Endothelial cell of umbilical vein (primary cell): ENCODE data around the gene CRISPLD2. TPM values are rescaled to one million over a fixed set of nuclear protein-coding genes. Genes with fewer than 3 reads are reported as not detected.

Experiments
- BruUV-seq: library from RNA; stranded (reverse); fragments of 400-500 nt; replicated peaks from 2 replicates; lab custom pipeline; 2021; lab: Mats Ljungman, UMichigan
- CTCF ChIA-PET: fragments of 300-600, 350-600 bp; sonication (Branson Sonifier 250); formaldehyde crosslinking; loops from one replicate; lab custom pipeline; 2021; ENCODE audit warnings: antibody characterized with exemption, inconsistent platforms; lab: Charles Lee
- POLR2A ChIA-PET: fragments of 300-600, 350-600 bp; sonication (Branson Sonifier 250); formaldehyde crosslinking; loops from one replicate; lab custom pipeline; 2021; ENCODE audit warnings: antibody characterized with exemption, inconsistent platforms; lab: Charles Lee
- DNase-seq: peaks from one replicate; pipeline ENCODE4 v3.0.0-alpha.2; 2011; ENCODE audit warnings: low read depth, low spot score
- FAIRE-seq: peaks from 2 replicates; lab custom pipeline; 2011; peaks lifted over from hg19 to GRCh38; lab: Jason Lieb, UNC
- H2AFZ ChIP-seq: 2 replicates; pipeline ENCODE4 v1.6.0; 2012; ENCODE audit warnings: low read depth, low read length, control low read depth, inconsistent platforms
- H3K27ac ChIP-seq: 2 replicates; pipeline ENCODE4 v1.5.1; 2011; ENCODE audit warnings: low read depth, mild to moderate bottlenecking, control low read depth, low read length, moderate library complexity; ENCODE audit not compliant: insufficient read depth
- H3K27me3 ChIP-seq, 2 experiments: 2 replicates each; pipeline versions ENCODE4 v1.6.0 to v1.6.1; 2011; ENCODE audit warnings: low read length in 2 of 2, mixed read lengths in 1 of 2; ENCODE audit not compliant: control insufficient read depth in 2 of 2, insufficient read depth in 2 of 2
- H3K36me3 ChIP-seq, 2 experiments: 2 replicates in 1 of 2; 3 replicates in 1 of 2; pipeline ENCODE4 v1.5.1; 2011; ENCODE audit warnings: low read length in 2 of 2, mild to moderate bottlenecking in 1 of 2, moderate library complexity in 1 of 2; ENCODE audit not compliant: control insufficient read depth in 2 of 2, insufficient read depth in 2 of 2; ENCODE audit errors: extremely low read depth in 1 of 2
- H3K4me1 ChIP-seq: 3 replicates; pipeline ENCODE4 v1.5.1; 2011; ENCODE audit warnings: mild to moderate bottlenecking, low read length; ENCODE audit not compliant: control insufficient read depth, insufficient read depth; ENCODE audit errors: extremely low read depth
- H3K4me2 ChIP-seq: 2 replicates; pipeline ENCODE4 v1.6.1; 2011; ENCODE audit warnings: low read length, control low read depth, mixed read lengths; ENCODE audit not compliant: insufficient read depth
- H3K4me3 ChIP-seq, 3 experiments: fragments of 200-600 bp in 1 of 3; sonication (generic), shearing (Covaris generic) in 1 of 3; replicated peaks in 1 of 3; 2 replicates each; pipeline ENCODE4 v1.5.1; 2011 to 2016; ENCODE audit warnings: control low read depth in 3 of 3, low read length in 3 of 3, mild to moderate bottlenecking in 2 of 3, inconsistent platforms in 1 of 3, low read depth in 1 of 3, moderate library complexity in 1 of 3; ENCODE audit not compliant: insufficient read depth in 1 of 3
- H3K79me2 ChIP-seq: 2 replicates; pipeline ENCODE4 v1.6.0; 2012; ENCODE audit warnings: low read length, inconsistent platforms; ENCODE audit not compliant: control insufficient read depth, insufficient read depth
- H3K9ac ChIP-seq: replicated peaks from 2 replicates; pipeline ENCODE3; 2011; ENCODE audit warnings: low read length, control low read depth; ENCODE audit not compliant: insufficient read depth; ENCODE audit errors: extremely low read depth
- H3K9me1 ChIP-seq: replicated peaks from 3 replicates; pipeline ENCODE4 v1.6.0; 2011; ENCODE audit warnings: mild to moderate bottlenecking, low read length; ENCODE audit not compliant: control insufficient read depth, insufficient read depth; ENCODE audit errors: extremely low read depth
- H3K9me3 ChIP-seq: replicated peaks from 2 replicates; pipeline ENCODE4 v1.5.1; 2012; ENCODE audit warnings: low read length, inconsistent platforms; ENCODE audit not compliant: control insufficient read depth, insufficient read depth
- H4K20me1 ChIP-seq: replicated peaks from 2 replicates; pipeline ENCODE3; 2011; ENCODE audit warnings: mild to moderate bottlenecking, low read length; ENCODE audit not compliant: control insufficient read depth, insufficient read depth; ENCODE audit errors: extremely low read depth
- EZH2 ChIP-seq: IDR thresholded peaks from 2 replicates; pipeline ENCODE4 v1.6.1; 2012; ENCODE audit warnings: borderline replicate concordance, low read depth, mild to moderate bottlenecking, moderate library complexity, low read length, inconsistent platforms; ENCODE audit not compliant: severe bottlenecking
- FOS ChIP-seq: IDR thresholded peaks from 2 replicates; pipeline ENCODE4 v1.6.1; 2011; ENCODE audit warnings: mild to moderate bottlenecking, low read length, moderate library complexity, borderline replicate concordance; ENCODE audit not compliant: insufficient read depth
- GATA2 ChIP-seq: IDR thresholded peaks from 2 replicates; pipeline ENCODE4 v1.7.0; 2011; ENCODE audit warnings: low read depth, mild to moderate bottlenecking, moderate library complexity, mixed read lengths, low read length; ENCODE audit not compliant: insufficient read length, insufficient read depth
- JUN ChIP-seq: IDR thresholded peaks from 2 replicates; pipeline ENCODE4 v1.6.1; 2011; ENCODE audit warnings: borderline replicate concordance, low read depth; ENCODE audit not compliant: insufficient read length, insufficient read depth
- MAX ChIP-seq: IDR thresholded peaks from 2 replicates; pipeline ENCODE4 v1.6.1; 2011; ENCODE audit not compliant: insufficient read depth, insufficient read length
- MYC ChIP-seq: IDR thresholded peaks from one replicate; pipeline ENCODE4 v1.6.1; 2011; ENCODE audit warnings: mild to moderate bottlenecking, low read depth, low read length
- POLR2A ChIP-seq: IDR thresholded peaks from 2 replicates; pipeline ENCODE4 v1.6.1; 2012; ENCODE audit warnings: low read depth, mild to moderate bottlenecking, control low read depth, low read length
- POLR2AphosphoS5 ChIP-seq: IDR thresholded peaks from 2 replicates; pipeline ENCODE4 v1.6.1; 2012; ENCODE audit warnings: low read depth, mild to moderate bottlenecking, control low read depth, low read length, moderate library complexity; ENCODE audit not compliant: insufficient read depth
- dilution Hi-C: fragments of 300-500 bp; cut with MboI; formaldehyde crosslinking; loops from one replicate; pipeline ENCODE4 v1.15.0; 2019; ENCODE audit warnings: low sequenced_read_pairs; ENCODE audit not compliant: extremely low pct_ligation_motif_present
- intact Hi-C: fragments of 100-400 bp; cut with micrococcal nuclease; formaldehyde crosslinking; loops from one replicate; pipeline ENCODE4 v1.10.0; 2022
- polyA plus RNA-seq, 4 experiments: library from polyadenylated mRNA; depleted of rRNA in 3 of 4; stranded (reverse) in 3 of 4; unstranded in 1 of 4; fragments of >200 nt; gene quantifications; 2 replicates each; pipeline versions ENCODE4 v1.2.1 to v1.2.3, GENCODE V29; 2011 to 2012; ENCODE audit warnings: missing spikeins in 1 of 4
- total RNA-seq: library from RNA; stranded (reverse); gene quantifications from 2 replicates; pipeline ENCODE4 v1.2.3, GENCODE V29; 2021
- TF ChIP-seq, protein P1 (sequence below), 2 donors: IDR thresholded peaks; 1 replicate in 1 of 2; 2 replicates in 1 of 2; pipeline ENCODE4 v1.5.1; 2011; ENCODE audit warnings: low read length in 2 of 2, mild to moderate bottlenecking in 2 of 2, moderate library complexity in 2 of 2, control low read depth in 1 of 2, inconsistent platforms in 1 of 2, low read depth in 1 of 2; ENCODE audit not compliant: insufficient read depth in 1 of 2; ENCODE audit errors: extremely low read depth in 1 of 2

CRISPLD2 gene
- total and polyA plus RNA-seq, 2 donors (not counting 3 experiments of a cell fraction or from before 2014, with no cell fraction given) = 0.14 to 0.73 TPM

- Histone ChIP-seq H3K9ac (no peak overlapping the region), H3K27ac (no peak overlapping the region), H2AFZ (peak overlapping the region; percentile 7), H3K36me3 (no peaks in the 10 kb centered on the region), H3K4me3 (no peak overlapping the region), H3K27me3 (no peaks in the 10 kb centered on the region), H3K4me2 (no peak overlapping the region), H3K4me1 (no peaks in the 10 kb centered on the region), H3K9me1 (no peaks in the 10 kb centered on the region), H4K20me1 (no peaks in the 10 kb centered on the region), H3K9me3 (no peaks in the 10 kb centered on the region), H3K79me2 (no peaks in the 10 kb centered on the region)
- BruUV-seq = no TSS peak
- TF ChIP-seq FOS (no peak), POLR2A (no peak), EZH2 (no peak), MAX (no peak), POLR2AphosphoS5 (no peak), MYC (no peak), JUN (no peak), GATA2 (no peak)
- TF ChIP-seq, protein P1, sequence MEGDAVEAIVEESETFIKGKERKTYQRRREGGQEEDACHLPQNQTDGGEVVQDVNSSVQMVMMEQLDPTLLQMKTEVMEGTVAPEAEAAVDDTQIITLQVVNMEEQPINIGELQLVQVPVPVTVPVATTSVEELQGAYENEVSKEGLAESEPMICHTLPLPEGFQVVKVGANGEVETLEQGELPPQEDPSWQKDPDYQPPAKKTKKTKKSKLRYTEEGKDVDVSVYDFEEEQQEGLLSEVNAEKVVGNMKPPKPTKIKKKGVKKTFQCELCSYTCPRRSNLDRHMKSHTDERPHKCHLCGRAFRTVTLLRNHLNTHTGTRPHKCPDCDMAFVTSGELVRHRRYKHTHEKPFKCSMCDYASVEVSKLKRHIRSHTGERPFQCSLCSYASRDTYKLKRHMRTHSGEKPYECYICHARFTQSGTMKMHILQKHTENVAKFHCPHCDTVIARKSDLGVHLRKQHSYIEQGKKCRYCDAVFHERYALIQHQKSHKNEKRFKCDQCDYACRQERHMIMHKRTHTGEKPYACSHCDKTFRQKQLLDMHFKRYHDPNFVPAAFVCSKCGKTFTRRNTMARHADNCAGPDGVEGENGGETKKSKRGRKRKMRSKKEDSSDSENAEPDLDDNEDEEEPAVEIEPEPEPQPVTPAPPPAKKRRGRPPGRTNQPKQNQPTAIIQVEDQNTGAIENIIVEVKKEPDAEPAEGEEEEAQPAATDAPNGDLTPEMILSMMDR (IDR thresholded peaks at IDR 0.05; ENCODE audit: extremely low read depth in 1 of 2, insufficient read depth in 1 of 2, low read depth in 1 of 2, low read length in 2 of 2) = no peak
- dilution Hi-C loops = no loop called here
- intact Hi-C loops = no loop called here
- DNase-seq = no peak
- FAIRE-seq = no peak
- ChIA-PET CTCF (interaction anchor here (0.8 to 1.7 kb wide), 3 partner anchors 9 to 78 kb away, joined by 3 to 6 read pairs (median 4); no protein-coding TSS in a partner anchor), POLR2A (no interaction called here)
These were observed 54.8 kb downstream of the CRISPLD2 start for GRCh38 chr16:84874553-84874952.
